C1 segment of cervical spinal cord (tissue), 14 donors: ENCODE results near the gene PFDN4.
"Not testable (repeated sequence)": the region's sequence is repeated elsewhere in the genome, so short reads cannot be mapped to it uniquely, and the experiment has no call there.

Source experiments
- DNase-seq, 14 donors: peaks; one replicate each; lab custom pipeline; 2025; lab: John Stamatoyannopoulos, UW

PFDN4 gene

DNA sequence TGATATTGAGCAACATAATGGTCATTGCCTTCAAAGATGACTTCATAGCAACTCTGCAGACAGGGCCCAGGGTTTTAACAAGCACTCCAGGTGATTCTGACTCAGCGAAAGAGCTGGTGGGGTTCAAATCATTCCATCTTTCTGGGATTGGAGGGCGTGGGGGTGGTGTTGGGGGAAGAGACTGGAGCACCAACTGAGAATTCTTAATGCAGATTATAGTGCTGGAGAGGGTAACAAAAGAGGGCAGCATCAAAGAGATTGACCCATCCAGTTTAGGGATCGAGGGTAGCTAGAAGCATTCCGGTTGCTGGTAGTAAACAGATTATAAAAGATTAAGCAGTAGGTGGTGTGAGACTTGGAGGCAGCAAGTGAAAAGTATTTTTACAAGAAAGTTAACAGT lies 15.9 kb downstream of the PFDN4 start:
- DNase-seq, result no peak

DNA sequence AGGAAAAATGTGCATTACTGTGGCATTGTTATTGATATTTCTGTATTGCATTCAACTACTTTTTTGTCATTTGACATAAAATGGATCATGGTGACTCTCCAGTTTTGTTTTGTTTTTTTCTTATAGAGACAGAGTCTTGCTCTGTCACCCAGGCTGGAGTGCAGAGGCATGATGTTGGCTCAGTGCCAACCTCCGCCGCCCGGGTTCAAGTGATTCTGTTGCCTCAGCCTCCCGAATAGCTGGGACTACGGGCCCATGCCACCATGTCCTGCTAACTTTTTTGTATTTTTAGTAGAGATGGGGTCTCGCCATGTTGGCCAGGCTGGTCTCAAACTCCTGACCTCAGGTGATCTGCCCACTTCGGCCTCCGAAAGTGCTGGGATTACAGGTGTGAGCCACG lies 16.8 kb downstream of the PFDN4 start:
- DNase-seq, result not testable (repeated sequence)

DNA sequence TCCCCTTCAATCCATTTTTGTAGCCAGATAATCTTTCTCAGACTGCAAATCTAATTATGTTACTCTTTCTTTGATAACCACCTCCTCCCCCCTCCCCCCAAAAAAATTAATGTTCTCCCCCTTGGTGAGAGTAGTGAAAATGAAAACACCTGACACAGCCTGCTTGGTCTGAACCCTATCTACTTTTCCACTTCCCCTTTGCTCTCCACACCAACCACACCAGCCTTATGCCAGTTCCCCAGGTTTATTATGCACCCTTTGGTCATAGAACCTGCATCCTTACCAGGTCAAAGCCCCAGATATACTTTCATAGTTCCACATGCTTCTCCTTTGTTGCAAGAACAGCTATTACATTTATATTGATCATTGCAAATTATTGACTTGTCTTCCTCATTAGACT lies 19.4 kb downstream of the PFDN4 start:
- DNase-seq, result no peak

DNA sequence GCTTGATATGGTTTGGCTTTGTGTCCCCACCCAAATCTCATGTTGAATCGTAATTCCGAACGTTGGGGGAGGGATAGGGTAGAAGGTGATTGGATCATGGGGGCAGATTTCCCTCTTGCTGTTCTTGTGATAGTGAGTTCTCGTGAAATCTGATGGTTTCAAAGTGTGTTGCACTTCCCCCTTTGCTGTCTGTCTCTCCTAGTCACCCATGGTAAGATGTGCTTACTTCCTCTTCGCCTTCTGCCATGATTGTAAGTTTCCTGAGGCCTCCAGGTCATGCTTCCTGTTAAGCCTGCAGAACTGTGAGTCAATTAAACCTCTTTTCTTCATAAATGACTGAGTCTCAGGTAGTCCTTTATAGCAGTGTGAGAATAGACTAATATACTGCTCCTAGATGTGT lies 19.9 kb downstream of the PFDN4 start:
- DNase-seq, result no peak

DNA sequence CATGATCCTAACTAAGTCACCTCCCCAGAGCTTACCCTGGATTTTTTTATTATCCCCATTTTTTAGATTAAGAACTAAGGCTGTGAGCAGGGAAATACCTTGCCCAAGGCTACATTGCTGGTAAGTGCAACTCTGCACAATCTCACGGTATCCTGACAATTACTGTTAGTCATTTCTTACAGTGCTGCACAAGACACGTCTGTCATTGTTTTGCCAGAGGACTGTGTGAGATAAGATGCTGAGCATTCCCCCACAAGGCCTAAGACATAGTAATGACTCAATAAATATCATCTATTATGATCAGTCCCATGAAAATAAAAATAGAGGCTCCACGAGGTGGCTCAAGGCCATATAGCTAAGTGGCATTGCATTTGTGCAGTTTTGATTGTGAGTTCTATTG lies 21.0 kb downstream of the PFDN4 start:
- no peak for DNase-seq

DNA sequence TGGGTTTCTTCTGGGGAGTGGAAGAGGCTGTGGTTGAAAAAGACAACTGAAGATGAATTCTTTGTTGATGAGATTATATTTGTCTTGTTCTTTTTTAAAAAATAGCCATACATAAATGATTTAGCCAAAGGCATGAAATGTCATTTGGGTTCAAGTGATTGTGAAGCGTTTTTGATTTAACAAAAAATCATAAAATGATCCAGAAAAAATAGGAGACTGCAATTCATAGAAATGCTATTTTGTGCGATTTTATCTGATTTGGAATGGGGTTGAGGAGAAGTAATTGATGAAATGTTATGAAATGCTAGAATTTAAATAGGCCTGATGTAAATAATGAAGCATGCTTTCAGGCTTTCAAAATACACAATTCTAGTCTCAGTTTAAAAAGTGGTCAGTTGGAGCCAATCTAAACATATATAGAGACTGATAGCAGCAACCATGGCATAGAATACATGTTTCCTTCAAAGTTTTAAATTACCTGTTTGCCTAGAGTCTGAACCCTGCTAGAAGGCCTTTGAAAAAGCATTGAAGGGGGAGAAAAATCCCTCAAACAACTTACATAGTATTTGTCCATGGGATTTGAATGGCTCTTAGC lies 21.8 kb downstream of the PFDN4 start:
- DNase-seq, result no peak

DNA sequence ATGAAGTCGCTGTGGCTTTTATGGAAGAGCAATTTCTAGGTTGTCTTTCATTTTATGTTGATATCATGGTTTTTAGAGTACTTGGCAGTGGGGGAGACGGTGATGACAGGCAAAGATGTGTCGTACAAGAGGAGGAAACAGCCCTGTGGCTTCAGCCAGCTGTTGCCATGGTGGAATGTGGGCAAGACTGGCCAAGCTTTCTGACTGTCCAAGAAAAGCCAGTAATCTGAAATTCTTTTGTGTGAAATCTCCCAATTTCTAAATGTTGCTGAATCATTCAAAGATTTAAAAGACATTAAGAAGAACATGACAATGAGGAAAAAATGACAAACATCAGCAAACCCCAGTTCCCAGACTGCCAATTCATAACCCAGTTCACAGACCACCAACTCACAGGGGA lies 23.1 kb downstream of the PFDN4 start:
- no peak for DNase-seq

DNA sequence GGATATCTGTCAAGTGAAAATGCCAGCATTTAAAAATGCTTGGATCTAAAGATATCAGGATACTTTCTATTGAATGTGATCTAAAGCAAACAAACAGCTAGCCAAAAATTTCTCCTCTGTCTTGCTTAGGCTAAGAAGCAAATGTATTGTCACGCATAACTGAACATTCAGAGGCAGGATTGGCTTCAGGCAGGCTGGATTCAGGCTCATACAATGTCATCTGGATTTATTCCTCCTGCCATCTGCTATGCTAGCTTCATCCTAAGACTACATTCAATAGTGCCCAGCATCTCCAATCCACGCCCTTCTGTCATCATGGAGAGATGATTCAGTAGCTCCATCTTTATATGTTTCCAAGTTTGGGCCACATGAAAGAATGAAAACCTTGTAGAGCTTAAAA lies 27.1 kb downstream of the PFDN4 start:
- DNase-seq, result no peak

DNA sequence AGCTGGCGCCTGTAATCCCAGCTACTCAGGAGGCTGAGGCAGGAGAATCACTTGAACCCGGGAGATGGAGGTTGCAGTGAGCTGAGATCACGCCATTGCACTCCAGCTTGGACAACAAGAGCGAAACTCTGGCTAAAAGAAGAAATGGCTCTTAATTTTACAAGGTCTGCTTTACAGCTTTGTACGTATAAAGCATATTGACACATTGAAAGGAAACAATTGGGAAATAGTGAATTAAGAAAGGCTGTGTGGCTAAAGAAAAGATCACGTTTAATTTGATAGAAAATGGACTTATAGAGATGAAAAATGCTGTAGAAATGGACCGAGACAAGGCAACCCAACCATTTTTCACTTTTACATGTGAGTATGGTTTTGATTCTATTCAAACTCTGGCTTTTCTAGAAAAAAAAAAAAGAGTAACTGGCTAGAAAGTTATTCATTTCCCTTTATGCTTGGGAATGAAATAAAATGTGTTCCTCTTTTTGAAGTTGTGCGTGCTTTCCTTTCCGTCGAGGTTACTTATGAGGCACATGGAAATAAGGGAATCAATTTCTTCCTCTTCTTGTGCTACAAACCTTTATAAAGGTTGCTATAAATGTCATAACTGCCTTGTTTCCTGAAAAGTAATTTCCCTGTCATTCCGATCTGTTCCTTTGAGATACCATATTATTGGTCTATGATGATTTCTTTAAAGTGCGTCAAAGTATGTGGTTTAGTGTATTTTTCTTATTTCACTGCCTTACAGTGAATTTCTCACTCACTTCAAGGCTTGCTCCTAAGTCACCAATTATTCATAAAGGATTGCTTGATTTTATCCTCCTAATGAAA lies 29.4 kb downstream of the PFDN4 start:
- no peak for DNase-seq

DNA sequence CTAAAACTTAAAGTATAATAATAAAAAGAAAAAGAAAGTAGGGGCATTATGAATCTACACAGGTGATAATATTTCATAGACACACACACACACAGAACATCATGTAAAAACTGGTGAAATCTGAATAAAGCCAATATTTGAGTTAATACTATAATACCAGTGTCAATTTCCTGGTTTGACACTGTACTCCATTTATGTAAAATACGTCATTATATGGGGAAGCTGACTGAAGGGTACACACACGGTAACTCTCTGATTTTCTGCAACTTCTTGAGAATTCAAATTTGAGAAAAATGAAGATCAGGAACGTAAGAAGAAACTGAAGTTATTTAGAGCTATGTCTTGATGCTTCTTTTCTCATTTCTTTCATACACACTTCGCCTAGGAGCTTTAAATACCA lies 36.2 kb downstream of the PFDN4 start:
- no peak for DNase-seq

DNA sequence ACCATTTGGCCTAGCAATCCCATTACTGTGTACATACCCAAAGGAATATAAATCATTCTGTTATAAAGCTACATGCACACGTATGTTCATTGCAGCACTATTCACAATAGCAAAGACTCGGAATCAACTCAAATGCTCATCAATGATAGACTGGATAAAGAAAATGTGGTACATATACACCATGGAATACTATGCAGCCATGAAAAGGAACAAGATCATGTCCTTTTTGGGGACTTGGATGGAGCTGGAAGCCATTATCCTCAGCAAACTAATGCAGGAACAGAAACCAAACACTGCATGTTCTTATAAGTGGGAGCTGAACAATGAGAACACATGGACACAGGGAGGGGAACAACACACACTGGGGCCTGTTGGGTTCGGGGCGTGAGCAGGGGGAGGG lies 40.8 kb downstream of the PFDN4 start:
- not testable (repeated sequence) for DNase-seq

DNA sequence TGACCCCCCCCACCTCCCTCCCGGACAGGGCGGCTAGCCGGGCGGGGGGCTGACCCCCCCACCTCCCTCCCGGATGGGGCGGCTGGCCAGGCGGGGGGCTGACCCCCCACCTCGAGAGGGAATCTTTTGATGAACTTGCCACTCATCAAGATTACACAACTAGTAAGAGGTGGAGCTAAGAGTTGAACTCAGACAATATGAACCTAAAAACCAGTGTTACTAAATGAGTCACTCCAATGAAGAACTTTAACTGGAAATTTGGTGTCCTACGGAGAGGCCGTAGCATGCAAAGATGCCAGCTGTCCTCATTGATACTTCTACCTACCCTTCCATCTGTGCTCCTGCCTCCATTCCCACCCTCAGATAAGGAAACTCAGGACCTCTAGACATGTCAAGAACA lies 42.8 kb downstream of the PFDN4 start:
- no peak for DNase-seq

DNA sequence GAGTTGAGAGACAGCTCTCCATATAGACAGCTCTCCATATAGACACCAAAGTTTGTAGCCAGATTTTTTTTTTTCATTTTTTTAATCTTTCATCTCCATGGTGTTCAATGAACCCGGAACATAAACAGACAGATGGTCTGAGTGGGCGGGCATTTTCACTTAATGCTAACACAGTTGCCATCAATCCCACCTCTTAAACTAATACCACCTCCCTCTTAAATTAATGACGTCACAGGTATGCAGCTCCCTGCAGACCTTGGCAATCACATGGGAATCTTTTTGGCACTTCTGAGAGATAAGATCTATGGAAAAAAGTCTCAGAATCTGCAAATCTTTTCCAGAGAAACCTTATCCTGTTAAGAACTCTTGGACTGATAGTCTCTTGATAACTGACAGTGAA lies 43.2 kb downstream of the PFDN4 start:
- DNase-seq, result no peak

DNA sequence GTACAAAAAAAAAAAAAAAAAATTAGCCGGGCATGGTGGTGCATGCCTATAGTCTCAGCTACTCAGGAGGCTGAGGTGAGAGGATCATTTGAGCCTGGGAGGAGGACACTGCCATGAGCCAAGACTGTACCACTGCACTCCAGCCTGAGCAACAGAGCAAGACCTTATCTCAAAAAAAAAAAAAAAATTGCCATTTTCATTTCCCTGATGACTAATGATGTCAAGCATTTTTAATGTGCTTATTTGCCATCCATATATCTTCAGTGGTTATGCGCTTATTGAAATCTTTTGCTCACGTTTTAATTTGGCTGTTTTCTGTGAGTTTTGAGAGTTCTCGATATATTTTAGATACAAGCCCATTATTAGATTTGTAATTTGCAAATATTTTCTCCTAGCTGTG lies 46.7 kb downstream of the PFDN4 start:
- no peak for DNase-seq

DNA sequence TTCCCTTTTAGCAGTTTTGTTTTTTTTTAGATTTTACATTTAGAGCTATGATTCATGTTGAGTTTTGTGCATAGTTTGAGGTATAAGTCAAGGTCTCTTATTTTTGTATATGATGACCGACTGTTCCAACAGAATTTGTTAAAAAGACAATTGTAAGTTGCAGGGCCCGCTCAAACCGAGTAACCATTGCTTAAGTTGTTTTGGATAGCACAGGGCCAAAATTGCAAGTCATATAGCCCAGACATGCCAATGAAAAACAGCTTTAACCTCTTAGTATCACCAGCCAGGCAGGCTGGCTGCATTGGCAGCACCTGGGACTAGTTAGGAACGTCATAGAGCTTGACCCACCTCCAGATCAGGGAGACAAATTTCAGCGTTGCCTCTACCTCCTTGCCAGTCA lies 47.3 kb downstream of the PFDN4 start:
- no peak for DNase-seq

DNA sequence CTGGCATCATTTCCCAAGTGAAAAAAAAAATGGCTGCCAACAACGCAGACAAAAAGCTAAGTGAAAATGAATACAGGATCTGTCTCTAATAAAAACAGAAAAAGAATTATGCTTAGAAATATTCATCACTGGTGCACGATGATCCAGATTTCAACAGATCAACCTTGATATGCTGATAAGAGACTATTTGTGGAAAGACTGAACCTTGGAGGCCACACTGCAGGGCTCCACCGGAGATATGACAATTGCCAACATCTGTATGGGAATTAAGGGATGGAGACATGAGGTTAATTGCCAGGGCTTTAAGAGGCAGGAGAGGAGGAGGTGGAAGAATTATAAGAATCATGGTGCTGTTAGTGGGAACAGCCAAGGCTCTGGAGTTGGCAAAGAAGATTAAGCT lies 48.3 kb downstream of the PFDN4 start:
- no peak for DNase-seq

DNA sequence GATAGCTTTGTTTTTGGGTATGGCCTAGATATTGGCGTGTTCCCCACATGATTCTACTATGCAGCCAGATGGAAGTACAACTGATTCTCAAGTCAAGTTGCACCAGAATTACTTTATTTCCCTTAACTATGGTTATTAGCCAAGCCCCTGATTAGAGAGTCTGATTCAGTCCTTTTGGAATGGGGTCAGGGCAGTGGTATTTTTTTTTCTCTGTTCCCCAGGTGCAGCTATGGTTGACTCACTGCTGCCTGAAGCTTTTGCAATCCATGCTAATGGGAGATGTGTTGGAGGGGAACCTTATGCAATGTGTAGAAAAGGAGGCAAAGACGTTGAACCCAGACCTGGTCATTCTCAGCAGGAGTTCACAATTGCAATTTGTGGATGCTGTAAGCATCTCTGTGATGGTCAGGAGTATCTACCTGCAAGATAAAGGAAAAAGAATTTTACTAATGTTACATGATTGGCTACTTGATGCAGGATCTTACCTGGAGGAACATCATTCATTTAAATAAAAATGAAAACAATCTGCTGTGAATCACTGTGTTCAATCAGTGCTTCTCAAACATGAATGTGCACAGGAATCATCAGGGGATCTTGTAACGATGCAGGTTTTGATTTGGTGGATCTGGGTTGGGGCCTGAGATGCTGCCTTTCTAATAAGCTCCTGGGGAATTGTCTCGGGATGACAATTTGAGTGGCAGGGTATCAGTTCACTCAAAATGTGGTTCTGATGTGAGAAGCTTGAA lies 49.4 kb downstream of the PFDN4 start:
- no peak for DNase-seq

DNA sequence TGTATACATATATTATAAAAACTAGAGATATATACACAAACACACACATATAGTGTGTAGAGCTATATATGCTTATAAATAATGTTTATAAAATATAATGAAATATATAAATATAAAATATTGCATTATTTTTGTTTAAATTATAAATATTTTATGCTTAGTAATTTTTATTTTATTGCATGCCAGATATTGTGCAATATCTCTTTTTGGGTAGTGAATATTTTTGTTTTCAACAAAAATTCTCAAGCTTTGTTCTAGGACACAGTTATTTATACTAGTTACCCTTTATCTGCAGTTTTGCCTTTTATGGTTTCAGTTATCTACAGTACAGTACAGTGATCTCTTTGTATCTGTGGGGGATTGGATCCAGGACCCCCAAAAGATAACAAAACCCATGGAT lies 52.2 kb downstream of the PFDN4 start:
- DNase-seq, result no peak

DNA sequence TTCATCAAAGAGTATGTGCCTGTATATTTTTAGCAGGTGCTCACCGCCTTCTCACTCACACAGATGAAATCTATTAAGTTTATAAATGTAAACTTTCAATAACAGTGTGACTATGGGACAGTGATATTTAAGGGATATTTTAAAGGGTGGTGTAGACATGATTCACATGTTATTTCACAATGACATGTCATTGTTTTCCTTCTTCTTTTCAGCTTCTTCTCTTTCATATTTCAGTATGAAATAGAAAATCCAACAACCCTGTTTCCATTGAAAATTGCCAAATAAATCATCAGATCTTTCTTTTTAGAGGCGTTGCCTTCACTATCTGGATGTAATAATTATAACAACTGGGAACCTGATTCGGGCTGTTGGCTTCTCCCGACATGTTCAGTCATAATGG lies 54.8 kb downstream of the PFDN4 start:
- DNase-seq, result no peak

DNA sequence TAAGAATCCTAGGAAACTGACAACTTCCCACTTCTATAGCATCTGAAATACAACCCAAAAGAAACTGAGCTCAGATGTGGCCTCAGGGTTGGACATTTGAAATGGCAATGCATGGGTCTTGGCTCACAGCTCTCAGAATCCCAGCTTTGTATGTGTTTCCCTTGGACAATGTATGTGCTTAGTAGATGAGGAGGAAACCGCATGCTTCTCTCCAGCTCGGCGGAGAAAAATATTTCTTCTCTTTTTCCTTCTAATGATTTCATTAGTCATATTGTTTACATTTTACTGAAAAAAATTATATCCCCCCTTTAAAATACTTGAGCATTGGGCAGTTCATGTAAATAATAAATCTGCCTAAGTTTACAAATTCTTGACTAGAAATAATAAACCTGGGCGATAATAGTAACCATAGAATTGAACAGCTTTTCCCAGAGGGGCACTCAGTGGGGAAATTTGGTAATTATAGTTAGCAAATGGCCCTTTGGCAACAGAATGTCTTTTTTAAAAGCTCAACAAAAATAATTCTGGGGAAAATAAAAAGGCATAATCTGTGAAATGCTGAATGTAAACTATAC lies 55.3 kb downstream of the PFDN4 start:
- DNase-seq, result no peak

DNA sequence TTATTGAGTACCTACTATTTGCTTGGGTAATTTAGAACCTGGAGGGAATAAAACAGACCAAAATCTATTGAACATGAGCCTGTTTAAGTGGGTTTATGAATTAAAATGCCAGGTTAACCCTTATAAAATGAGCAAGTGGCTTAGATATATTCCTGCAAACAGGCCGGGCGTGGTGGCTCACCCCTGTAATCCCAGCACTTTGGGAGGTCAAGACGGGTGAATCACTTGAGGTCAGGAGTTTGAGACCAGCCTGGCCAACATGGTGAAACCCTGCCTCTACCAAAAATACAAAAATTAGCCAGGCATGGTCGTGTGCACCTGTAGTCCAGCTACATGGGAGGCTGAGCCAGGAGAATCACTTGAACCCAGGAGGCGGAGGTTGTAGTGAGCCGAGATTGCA lies 57.9 kb downstream of the PFDN4 start:
- DNase-seq, result not testable (repeated sequence)

DNA sequence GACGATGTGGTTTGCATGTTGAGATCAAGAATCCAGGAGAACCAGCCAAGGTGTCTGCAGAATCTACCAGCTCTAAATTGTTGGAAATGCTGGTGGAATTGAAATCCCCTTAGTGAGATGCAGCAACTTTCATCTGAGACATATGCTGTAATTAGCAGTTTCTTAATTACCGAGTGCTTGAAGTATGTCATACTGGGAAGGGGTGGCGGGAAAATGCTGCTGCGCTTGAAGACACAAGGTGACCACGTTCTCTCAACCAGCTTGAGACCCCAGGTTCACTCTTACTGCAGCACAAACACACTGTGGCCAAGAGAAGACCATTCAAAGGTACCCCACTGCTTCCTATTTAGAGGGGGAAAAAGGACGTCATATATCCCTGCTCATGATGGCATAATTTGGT lies 59.0 kb downstream of the PFDN4 start:
- no peak for DNase-seq
